GM10248 (cell line): ENCODE data around the gene PBRM1.
"Not testable (repeated sequence)": the region's sequence is repeated elsewhere in the genome, so short reads cannot be mapped to it uniquely, and the experiment has no call there.

Experiments used
- CTCF ChIA-PET: fragments of 300-600 bp; sonication (Branson Sonifier 250); formaldehyde crosslinking; extraction: SDS; loops from one replicate; lab custom pipeline; 2021; ENCODE audit warnings: antibody characterized with exemption; lab: Yijun Ruan, JAX
- POLR2A ChIA-PET: fragments of 350-650 bp; sonication (Branson Sonifier 250); formaldehyde crosslinking; extraction: SDS; loops from one replicate; lab custom pipeline; 2020; ENCODE audit warnings: antibody characterized with exemption; lab: Yijun Ruan, JAX
- DNase-seq: peaks from one replicate; pipeline ENCODE4 v3.0.0; 2012; ENCODE audit errors: extremely low spot score
- TF ChIP-seq, protein P1 (sequence below): IDR thresholded peaks from 2 replicates; pipeline ENCODE4 v1.5.1; 2012; ENCODE audit warnings: mild to moderate bottlenecking, low read depth; ENCODE audit errors: extremely low read depth, missing control alignments, control extremely low read depth

Gene PBRM1

DNA sequence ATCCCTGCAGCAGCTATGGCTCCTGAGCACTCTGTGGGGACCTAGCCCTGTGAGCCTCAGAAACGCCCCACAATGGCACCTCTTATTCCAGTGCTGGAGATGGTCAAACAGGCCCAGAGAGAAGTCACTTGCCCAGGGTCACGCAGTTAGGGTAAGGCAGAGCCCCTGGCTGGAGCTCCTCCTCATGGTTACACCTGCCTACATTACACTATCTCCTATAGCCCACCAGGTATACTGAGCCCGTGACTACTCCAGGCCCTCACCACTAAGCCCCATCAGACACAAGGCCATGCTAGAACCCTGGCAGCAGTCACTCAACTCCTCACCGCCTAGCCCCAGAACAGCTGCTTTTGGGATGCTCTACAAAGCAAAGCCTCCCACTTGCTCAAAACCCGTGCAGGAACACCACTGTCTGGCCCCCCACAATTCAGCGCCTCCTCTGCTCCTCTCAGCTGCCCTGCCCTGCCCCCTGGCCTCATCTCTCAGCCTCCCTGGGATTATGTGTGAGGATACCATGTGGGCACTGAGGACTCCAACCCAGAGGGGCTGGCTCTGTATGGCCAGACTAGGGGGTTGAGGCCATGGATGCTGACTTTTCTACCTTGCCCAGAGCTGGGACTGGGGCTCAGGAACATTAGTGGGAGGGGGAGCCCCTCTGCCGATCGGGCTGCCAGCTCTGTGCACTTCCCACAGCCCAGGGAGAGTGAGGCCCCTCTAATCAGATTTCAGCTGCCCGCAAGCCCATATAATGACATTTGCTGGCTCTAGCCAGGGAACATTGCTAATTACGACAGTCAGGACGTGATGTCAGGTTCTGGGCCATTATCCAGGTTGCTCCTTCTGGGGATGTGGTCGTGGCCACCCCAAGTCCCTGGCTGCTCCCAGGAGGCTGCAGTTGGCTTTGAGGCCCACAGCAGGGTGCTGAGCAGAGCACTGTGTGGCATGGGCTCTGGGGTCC is 156.1 kb downstream of the PBRM1 start:
- DNase-seq: no peak
- ChIA-PET CTCF (no interaction called here), POLR2A (interaction anchor here (0.6 kb wide), 1 partner anchor 443 kb away, joined by 3 read pairs; no protein-coding TSS in a partner anchor)
- TF ChIP-seq, protein P1, sequence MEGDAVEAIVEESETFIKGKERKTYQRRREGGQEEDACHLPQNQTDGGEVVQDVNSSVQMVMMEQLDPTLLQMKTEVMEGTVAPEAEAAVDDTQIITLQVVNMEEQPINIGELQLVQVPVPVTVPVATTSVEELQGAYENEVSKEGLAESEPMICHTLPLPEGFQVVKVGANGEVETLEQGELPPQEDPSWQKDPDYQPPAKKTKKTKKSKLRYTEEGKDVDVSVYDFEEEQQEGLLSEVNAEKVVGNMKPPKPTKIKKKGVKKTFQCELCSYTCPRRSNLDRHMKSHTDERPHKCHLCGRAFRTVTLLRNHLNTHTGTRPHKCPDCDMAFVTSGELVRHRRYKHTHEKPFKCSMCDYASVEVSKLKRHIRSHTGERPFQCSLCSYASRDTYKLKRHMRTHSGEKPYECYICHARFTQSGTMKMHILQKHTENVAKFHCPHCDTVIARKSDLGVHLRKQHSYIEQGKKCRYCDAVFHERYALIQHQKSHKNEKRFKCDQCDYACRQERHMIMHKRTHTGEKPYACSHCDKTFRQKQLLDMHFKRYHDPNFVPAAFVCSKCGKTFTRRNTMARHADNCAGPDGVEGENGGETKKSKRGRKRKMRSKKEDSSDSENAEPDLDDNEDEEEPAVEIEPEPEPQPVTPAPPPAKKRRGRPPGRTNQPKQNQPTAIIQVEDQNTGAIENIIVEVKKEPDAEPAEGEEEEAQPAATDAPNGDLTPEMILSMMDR: no peak

DNA sequence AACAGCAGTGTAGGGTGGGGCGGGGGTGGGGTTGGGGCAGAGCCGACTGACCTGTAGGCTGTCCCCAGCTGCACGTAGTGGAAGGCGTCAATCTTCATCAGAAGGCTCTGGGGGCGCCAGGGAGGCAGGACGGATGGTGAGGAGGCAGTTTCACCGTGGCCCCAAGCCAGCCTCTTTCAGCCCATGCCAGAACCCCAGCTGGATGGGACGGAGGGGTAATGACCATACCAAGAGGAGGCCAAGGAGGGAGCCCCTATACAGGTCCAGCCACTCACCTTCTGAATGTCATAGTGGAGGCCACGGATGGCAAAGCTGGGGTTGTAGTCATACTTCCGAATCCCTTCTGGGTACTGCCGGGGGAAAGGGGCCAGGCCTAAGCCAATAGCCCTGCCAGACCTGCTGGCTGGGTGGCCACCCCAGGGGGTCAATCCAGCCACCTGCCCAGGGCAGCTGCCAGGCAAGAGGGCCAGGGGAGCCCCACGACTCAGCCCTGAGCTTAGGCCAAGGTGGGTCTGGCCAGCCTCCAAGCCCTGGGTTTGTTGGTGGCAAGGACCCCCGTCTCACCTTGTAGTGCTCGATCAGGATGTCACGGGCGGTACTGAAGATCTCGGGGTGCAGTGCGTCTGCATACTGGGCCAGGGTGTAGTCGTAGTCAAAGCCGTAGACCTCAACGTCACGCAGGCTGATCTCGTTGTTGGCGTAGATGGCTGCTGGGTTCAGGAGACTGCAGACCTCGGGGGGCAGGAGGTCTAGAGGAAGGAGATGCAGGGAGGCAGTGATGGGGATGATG is 156.9 kb downstream of the PBRM1 start:
- DNase-seq: no peak
- TF ChIP-seq, protein P1: no peak
- POLR2A ChIA-PET: interaction anchor here (0.6 kb wide), 1 partner anchor 442 kb away, joined by 3 read pairs; no protein-coding TSS in a partner anchor
- CTCF ChIA-PET: no interaction called here

DNA sequence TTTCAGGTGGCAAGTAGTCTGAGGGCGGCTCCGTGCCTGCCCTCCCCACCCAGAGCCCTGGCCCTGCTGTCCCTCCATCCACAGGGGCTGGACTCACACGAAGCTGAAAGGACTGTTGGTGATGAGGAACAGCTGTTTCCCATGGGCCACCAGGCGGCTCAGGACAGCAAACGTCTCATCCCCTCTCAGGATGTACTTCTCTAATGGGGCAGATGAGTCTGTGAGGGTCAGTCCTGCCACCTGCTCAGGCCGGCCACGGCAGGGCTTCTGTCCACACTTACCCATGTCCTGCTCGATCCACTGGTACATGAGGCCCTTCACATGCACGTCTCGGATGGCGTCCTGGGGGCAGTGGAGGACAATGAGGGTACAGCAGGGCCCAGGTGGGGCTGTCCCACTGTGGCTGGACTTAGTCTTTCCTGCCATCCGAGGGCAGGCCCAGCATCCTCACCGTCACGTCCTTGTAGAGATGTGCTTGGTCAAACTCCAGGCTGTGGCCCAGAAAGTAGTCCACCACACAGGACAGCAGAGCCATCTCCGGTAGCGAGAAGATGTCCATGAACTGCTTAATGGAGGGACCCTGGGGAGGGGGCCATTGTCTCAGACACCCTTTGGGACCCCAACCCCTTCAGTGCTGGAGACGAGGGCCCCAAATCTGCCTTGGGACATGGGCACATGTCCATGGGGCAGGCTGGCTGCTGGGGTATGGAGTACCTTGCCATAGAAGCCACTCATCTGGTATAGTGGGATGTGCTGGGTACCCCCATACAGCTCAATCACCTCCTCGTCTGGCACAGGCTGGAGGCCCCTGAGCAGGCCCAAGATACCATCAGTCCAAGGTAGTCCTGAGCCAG is 157.8 kb downstream of the PBRM1 start:
- ChIA-PET POLR2A (no interaction called here), CTCF (no interaction called here)
- DNase-seq: no peak
- TF ChIP-seq, protein P1: no peak

DNA sequence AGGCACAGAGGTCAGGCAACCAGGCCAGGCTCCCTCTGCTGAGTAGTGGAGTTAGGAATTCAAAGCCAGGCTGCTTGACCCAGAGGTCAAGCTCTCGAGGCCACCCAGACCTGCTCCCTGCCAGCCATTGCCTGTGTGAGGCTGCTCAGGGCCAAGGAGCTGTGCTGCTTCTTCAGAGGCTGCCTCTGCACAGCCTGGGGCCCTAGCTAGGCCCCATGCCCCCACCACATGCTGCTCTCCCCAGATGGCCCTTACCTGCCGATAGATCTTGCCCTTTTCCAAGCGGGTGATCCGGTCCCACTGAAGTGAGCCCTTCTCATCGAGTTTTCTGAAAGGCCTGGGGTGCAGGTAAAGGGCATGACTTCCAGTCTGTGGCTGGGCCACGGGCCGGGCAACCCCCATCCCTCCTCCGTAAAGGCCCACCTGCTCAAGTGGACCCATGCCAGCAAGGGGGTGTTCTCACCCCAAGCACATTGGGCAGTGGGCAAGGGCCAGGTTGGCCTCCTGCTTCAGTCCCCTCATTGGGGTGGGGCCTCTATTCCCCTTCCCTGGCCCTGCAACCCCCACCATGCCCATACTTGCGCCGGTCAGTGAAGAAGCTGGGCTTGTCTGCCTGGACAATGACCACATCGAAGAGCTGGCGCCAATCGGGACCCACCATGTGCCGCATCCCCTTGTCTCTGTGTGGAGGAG is 158.5 kb downstream of the PBRM1 start:
- no peak for DNase-seq
- ChIA-PET CTCF (interaction anchor here (0.7 to 1.2 kb wide), 2 partner anchors 8 to 36 kb away, joined by 3 to 4 read pairs; no protein-coding TSS in a partner anchor), POLR2A (interaction anchor here (1.4 kb wide), 1 partner anchor 9 kb away, joined by 5 read pairs; no protein-coding TSS in a partner anchor)
- TF ChIP-seq, protein P1: no peak

DNA sequence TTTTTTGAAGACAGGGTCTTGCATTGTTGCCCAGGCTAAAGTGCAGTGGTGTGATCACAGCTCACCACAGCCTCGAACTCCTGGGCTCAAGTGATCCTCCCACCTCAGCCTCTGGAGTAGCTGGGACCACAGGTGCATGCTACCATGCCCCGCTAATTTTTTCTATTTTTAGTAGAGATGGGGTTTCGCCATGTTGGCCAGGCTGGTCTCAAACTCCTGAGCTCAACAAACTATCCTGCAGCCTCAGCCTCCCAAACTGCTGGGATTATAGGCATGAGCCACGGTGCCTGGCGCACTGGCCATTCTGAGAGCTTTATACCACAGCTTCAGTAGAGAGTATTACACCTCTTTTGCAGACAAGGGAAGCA is 159.1 kb downstream of the PBRM1 start:
- CTCF ChIA-PET: interaction anchor here (0.7 to 1.2 kb wide), 3 partner anchors 9 to 80 kb away, joined by 3 to 4 read pairs (median 3); no protein-coding TSS in a partner anchor
- DNase-seq: not testable (repeated sequence)
- POLR2A ChIA-PET: interaction anchor here (1.4 kb wide), 1 partner anchor 9 kb away, joined by 5 read pairs; no protein-coding TSS in a partner anchor
